Activated naive CD4-positive, alpha-beta T cell treated with anti-CD3 and anti-CD28 coated beads, Interleukin-2, amount 50 U/mL, for 24 hours (primary cell): Measurements from ENCODE around the gene TEC.
"Not testable (repeated sequence)": the region's sequence is repeated elsewhere in the genome, so short reads cannot be mapped to it uniquely, and the experiment has no call there.

ENCODE experiments used
- H3K27ac Mint-ChIP-seq: one replicate; pipeline ENCODE4 v1.8.0; 2021; ENCODE audit warnings: mild to moderate bottlenecking, mixed read lengths
- H3K27me3 Mint-ChIP-seq: one replicate; pipeline ENCODE4 v1.8.0; 2021; ENCODE audit warnings: mixed read lengths
- H3K36me3 Mint-ChIP-seq: one replicate; pipeline ENCODE4 v1.8.0; 2021; ENCODE audit warnings: mixed read lengths
- H3K4me1 Mint-ChIP-seq: one replicate; pipeline ENCODE4 v1.8.0; 2021; ENCODE audit warnings: mixed read lengths
- H3K4me3 Mint-ChIP-seq: one replicate; pipeline ENCODE4 v1.8.0; 2021; ENCODE audit warnings: mild to moderate bottlenecking, mixed read lengths
- H3K9me3 Mint-ChIP-seq: one replicate; pipeline ENCODE4 v1.8.0; 2021; ENCODE audit warnings: mixed read lengths

Gene TEC

DNA sequence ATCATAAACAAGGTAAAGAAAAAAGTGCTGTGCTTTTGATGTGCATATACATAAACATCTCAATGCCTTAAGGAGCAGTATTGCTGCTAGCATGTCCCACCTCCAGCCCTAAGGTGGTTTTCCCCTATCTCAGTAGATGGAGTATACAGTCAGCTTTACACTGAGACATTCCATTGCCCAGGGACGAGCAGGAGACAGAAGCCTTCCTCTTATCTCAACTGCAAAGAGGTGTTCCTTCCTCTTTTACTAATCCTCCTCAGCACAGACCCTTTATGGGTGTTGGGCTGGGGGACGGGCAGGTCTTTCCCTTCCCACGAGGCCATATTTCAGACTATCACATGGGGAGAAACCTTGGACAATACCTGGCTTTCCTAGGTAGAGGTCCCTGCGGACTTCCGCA, 16.0 kb upstream of the TEC start:
- H3K4me3 Mint-ChIP-seq, H3K36me3 Mint-ChIP-seq, H3K9me3 Mint-ChIP-seq, H3K27me3 Mint-ChIP-seq, H3K4me1 Mint-ChIP-seq, H3K27ac Mint-ChIP-seq: not testable (repeated sequence)

DNA sequence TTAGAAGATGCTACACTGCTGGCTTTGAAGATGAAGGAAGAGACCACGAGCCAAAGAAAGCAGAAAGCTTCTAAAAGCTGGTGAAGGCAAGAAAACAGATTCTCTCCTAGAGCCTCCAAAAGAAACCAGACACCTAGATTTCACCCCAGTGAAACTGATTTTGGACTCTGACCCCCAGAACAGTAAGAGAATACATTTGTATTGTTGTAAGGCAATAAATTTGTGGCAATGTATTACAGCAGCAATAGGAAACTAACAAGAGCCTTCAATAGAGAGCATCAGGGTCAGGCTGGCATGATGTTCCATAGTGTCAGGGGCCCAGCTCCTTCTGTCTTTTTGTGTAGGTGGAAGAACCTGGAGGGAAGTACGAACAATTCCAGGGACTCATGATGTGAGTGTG, 6.0 kb upstream of the TEC start:
- H3K4me3 Mint-ChIP-seq = no peak overlapping the region
- no peak overlapping the region for H3K27ac Mint-ChIP-seq
- H3K4me1 Mint-ChIP-seq = peaks cover 7% of the 10 kb centered on the region
- no peaks in the 10 kb centered on the region for H3K9me3 Mint-ChIP-seq
- peaks cover 2% of the 10 kb centered on the region for H3K36me3 Mint-ChIP-seq
- H3K27me3 Mint-ChIP-seq = peaks cover 9% of the 10 kb centered on the region

DNA sequence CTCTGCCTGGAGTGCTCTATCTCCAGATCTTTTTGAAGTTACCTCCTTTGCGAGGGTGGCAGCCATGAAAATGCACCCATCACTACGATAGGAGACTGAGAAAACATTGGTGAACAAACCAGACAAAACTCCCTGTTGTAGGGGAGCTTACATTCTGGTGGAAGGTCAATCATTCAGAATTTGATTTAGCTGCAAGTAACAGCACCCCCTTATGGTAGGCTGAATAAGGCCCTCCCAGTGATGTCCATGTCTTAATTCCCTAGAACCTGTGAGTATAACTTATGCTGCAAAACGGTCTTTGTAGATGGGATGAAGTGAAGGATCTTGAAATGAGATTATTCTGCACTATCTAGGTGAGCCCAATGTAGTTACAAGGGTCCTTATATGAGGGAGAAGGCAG, 5.6 kb upstream of the TEC start:
- Mint-ChIP-seq H3K27ac (no peak overlapping the region), H3K4me1 (peaks cover 11% of the 10 kb centered on the region)

DNA sequence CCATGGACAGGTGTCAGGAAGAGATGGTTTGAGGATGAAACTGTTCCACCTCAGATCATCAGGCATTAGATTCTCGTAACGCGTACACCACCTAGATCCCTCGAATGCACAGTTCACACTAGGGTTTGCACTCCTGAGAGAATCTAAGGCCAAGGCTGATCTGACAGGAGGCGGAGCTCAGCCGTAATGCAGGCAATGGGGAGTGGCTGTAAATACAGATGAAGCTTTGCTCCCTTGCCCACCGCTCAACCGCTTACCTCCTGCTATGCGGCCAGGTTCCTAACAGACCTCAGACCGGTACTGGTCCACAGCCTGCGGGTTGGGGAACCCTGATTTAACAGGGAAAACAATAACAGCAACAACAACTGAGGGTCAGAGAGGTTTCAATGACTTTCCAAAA, 2.0 kb upstream of the TEC start:
- Mint-ChIP-seq H3K27ac (no peak overlapping the region), H3K9me3 (no peaks in the 10 kb centered on the region), H3K4me3 (no peak overlapping the region), H3K36me3 (no peaks in the 10 kb centered on the region), H3K27me3 (no peaks in the 10 kb centered on the region), H3K4me1 (peaks cover 24% of the 10 kb centered on the region)

More for the DNA sequence above, 5.6 kb upstream of the TEC start:
- Mint-ChIP-seq H3K36me3 (no peaks in the 10 kb centered on the region), H3K9me3 (no peaks in the 10 kb centered on the region), H3K4me3 (no peak overlapping the region), H3K27me3 (peaks cover 9% of the 10 kb centered on the region)

DNA sequence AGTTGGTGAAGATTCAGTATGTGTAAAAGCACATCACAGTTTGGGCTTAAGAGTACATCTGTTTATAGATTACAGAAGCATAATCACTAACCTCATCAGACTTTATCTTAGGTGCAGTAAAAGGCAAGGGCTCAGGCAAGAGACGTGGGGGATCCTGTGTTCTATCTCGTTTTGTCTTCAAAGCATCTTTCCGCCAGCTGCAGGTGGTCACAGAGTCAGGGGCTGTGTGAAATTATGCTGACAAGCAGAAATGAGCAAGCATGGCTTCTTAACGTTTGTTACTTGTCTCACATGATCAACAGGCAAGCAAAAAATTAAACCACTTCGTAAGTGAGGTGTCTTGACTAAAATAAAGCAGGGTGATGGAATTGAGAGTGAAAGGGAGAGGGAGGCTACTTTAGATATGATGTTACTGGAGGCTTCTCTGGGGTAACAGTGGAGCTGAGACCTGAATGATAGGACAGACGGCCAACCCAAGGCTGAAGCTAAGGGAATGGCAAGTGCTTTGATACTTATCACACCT, 1.4 kb upstream of the TEC start:
- no peaks in the 10 kb centered on the region for H3K9me3 Mint-ChIP-seq
- H3K27me3 Mint-ChIP-seq = no peaks in the 10 kb centered on the region
- peaks cover 24% of the 10 kb centered on the region for H3K4me1 Mint-ChIP-seq
- H3K27ac Mint-ChIP-seq = no peak overlapping the region
- H3K36me3 Mint-ChIP-seq = no peaks in the 10 kb centered on the region
- H3K4me3 Mint-ChIP-seq = no peak overlapping the region

DNA sequence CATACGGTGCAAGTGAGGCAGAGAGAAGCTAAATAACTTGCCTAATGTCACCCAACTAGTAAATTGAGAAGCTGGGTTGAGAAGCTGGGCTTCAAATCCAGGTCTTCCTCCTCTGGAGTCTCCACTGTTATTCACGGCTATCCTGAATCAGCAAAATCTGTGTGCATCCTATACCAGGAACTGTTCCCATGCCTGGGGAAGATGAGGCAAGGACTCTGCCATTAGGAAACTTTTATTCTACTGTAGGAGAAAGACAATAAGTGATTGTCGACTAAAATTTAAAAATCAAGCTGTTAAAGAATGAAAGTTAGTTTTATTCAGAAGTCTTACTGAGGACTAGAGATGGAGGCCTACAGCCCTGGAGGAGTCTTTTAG, 872 bp upstream of the TEC start:
- no peaks in the 10 kb centered on the region for H3K9me3 Mint-ChIP-seq
- no peaks in the 10 kb centered on the region for H3K36me3 Mint-ChIP-seq
- H3K27ac Mint-ChIP-seq = peak overlapping the region; percentile 35
- H3K27me3 Mint-ChIP-seq = no peaks in the 10 kb centered on the region
- peaks cover 24% of the 10 kb centered on the region for H3K4me1 Mint-ChIP-seq
- peak overlapping the region; percentile 92 for H3K4me3 Mint-ChIP-seq

DNA sequence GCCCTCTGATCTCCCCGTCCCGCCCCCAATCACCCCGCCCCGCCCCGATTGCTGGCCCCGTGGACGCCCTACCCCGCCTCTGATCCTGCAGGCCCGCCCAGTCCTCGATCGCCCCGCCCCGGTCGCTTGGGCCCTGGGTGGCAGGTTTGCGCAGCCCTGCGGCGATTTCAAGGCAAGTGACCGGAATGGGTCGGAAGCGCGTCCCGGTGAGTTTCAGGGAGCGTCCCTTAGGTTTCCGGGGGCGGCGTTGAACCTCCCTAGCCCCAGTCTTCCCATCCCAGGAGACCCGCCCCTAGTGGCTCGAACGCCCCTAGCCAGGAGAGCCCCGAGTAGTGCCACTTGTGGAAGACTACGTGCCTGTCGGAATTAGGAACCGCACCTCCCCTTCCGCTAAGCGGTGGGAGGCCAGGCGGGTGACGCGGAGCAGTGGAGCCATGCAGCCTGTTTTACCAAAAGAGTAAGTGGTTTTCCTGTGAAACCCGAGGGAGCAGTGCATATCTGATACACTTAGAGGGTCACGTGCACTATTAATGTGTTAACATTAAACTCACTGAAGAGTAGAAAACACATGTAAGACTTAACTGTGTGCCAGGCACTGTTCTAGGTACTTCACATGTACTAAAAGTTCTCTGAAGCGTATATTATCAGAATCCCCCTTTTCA, 354 bp upstream of the TEC start:
- Mint-ChIP-seq H3K36me3 (no peaks in the 10 kb centered on the region), H3K27ac (peak overlapping the region; percentile 35), H3K27me3 (no peaks in the 10 kb centered on the region), H3K9me3 (no peaks in the 10 kb centered on the region), H3K4me1 (peaks cover 24% of the 10 kb centered on the region), H3K4me3 (peak overlapping the region; percentile 92)

DNA sequence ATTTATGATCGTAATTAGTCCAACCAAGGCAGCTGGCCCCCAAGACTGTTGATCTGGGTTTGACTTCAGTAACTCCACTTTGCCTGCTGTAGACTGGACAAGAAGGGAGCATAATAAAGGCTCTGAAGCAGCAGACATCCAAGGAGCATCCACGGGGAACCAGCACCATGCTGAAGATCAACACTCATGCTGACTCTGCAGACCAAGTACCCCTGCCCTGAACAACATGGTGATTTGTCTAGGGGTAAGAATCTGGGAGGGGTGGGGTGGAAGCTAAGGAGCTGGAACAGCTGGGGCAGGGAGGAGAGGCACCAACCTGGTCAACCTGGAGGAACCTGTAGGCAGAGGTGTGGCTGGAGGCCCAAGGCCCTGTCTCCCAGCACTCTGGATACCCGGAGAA, 2.1 kb downstream of the TEC start:
- Mint-ChIP-seq H3K27me3 (peaks cover 2% of the 10 kb centered on the region), H3K36me3 (no peaks in the 10 kb centered on the region), H3K4me3 (no peak overlapping the region), H3K4me1 (peaks cover 24% of the 10 kb centered on the region), H3K9me3 (no peaks in the 10 kb centered on the region), H3K27ac (no peak overlapping the region)

DNA sequence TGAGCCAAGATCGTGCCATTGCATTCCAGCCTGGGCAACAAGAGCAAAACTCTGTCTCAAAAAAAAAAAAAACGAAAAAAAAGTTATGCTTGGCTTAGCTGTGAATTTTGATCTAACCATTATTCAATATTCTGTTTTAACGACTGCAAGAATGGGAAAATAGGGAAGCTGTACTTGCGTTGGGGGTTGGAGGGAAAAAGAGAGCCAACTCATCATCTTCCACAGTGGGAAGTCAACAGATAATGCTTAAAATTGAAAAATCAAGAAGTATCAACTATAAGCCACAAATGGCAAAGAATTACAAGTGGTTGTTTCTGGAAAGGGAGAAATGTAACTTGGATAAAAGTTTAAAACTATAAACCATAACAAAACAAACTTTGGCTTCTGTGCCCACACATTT, 2.9 kb downstream of the TEC start:
- H3K36me3 Mint-ChIP-seq = no peaks in the 10 kb centered on the region
- H3K4me3 Mint-ChIP-seq = no peak overlapping the region
- peaks cover 2% of the 10 kb centered on the region for H3K27me3 Mint-ChIP-seq
- H3K4me1 Mint-ChIP-seq = peaks cover 24% of the 10 kb centered on the region
- H3K9me3 Mint-ChIP-seq = no peaks in the 10 kb centered on the region
- H3K27ac Mint-ChIP-seq = no peak overlapping the region

DNA sequence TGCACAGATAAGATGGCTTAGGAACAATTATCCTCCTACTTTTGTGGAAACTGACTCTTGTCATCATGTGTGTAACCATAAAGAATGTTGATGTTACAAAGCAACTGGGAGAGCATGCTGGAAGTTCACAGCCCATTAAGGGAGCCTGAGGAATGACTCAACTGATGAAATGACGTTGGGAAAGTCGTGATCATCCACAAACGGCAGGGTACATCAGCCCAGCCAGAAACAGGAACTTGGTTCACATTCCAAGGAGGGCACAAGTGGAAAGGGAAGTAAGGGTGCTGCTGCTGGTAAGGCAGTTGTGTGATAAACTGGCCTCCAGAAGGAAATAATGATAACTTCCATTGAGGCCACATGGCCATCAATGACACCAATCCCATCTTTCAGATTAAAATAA, 6.7 kb downstream of the TEC start:
- Mint-ChIP-seq H3K4me1 (peaks cover 5% of the 10 kb centered on the region), H3K36me3 (peaks cover 3% of the 10 kb centered on the region)

DNA sequence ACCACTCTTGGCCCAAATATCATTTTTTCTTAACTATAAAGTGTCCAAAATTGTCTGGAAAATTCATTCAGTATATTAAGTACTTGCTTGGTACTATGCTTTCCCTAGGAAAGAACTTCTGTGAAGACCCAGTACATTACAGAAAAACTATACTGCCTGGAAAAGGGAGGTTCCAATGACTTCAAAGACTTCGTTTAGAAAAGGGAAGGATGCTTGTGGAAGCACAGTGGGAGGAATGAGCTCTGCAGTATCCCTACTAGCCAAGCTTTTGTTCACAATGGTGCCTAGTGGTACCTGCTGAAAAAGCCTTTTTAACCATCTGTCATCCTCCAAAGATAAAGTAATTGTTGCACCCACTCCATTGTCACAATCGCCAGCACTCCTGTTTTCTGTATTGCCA, 7.2 kb downstream of the TEC start:
- Mint-ChIP-seq H3K27ac (no peak overlapping the region), H3K4me1 (peaks cover 5% of the 10 kb centered on the region), H3K9me3 (no peaks in the 10 kb centered on the region), H3K4me3 (no peak overlapping the region), H3K36me3 (peaks cover 3% of the 10 kb centered on the region), H3K27me3 (peaks cover 2% of the 10 kb centered on the region)

More for the DNA sequence above, 6.7 kb downstream of the TEC start:
- Mint-ChIP-seq H3K9me3 (no peaks in the 10 kb centered on the region), H3K27ac (no peak overlapping the region), H3K4me3 (no peak overlapping the region), H3K27me3 (peaks cover 2% of the 10 kb centered on the region)

DNA sequence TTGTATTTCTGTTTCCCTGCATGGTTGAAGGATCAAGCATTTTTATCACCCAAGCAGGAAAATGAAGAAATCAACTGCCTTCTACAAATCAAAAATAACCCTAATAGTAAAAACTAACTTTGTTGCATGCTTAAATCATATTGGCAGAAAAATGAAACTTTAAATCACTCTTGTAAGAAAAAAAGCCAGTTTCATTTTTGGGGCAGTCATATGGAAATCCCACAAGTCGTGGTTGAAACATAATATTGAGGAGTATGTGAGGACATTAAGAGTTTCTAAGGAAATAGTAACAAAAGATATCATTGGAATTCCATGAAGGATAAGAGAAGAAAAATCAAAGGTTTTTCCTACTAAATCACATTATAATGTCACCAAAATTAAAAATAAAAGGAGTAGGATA, 8.4 kb downstream of the TEC start:
- H3K27me3 Mint-ChIP-seq = peaks cover 2% of the 10 kb centered on the region
- H3K27ac Mint-ChIP-seq = no peak overlapping the region
- no peaks in the 10 kb centered on the region for H3K9me3 Mint-ChIP-seq
- peaks cover 3% of the 10 kb centered on the region for H3K36me3 Mint-ChIP-seq
- peaks cover 5% of the 10 kb centered on the region for H3K4me1 Mint-ChIP-seq
- no peak overlapping the region for H3K4me3 Mint-ChIP-seq

DNA sequence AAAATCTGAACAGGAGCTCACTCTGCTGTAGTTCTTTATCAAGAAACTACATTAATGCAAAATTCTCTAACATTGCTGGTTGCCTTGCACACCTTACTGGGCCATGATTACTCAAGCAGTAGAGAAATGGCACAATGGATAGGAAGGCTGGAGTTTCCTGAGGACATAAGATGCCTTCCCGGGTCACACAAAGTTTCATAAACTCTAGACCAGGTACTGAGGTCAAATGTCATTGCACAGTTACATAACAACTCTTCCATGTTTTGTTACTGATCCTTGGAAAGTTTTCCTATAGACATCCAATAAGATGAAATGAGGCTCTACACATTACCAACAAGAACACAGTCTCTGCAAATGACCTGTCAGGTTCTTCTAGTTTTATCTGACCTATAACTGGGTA, 9.9 kb downstream of the TEC start:
- H3K4me3 Mint-ChIP-seq = no peak overlapping the region
- no peak overlapping the region for H3K27ac Mint-ChIP-seq
- H3K9me3 Mint-ChIP-seq = no peaks in the 10 kb centered on the region
- H3K27me3 Mint-ChIP-seq = peaks cover 2% of the 10 kb centered on the region
- peaks cover 3% of the 10 kb centered on the region for H3K36me3 Mint-ChIP-seq
- H3K4me1 Mint-ChIP-seq = peaks cover 5% of the 10 kb centered on the region

DNA sequence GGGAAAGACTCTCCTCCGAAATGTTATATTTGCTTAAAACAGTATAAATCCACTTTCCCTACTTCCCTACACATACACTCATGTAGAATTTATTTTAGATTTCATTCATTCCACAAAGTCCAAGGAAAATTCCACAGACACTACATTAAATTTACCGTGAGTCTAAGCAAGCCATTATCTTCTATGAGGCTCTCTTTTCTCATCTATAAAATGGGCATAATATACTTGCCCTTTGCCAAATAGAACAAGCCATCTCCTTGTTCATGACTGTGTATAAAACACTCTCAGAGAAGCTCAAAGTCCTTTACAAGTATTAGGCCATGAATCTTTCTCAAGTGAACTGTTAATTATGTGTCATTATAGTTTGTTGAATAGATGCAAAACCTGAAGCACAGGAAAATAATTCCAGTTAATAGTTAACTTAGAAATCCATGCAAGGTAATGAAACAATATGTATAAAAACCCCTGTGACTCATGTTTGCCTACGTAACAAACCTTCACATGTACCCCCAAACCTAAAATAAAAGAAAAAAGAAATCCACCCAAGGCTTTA, 10.7 kb downstream of the TEC start:
- peaks cover 3% of the 10 kb centered on the region for H3K36me3 Mint-ChIP-seq
- H3K4me3 Mint-ChIP-seq = no peak overlapping the region
- H3K27ac Mint-ChIP-seq = no peak overlapping the region
- H3K27me3 Mint-ChIP-seq = peaks cover 2% of the 10 kb centered on the region
- peaks cover 5% of the 10 kb centered on the region for H3K4me1 Mint-ChIP-seq
- no peaks in the 10 kb centered on the region for H3K9me3 Mint-ChIP-seq

DNA sequence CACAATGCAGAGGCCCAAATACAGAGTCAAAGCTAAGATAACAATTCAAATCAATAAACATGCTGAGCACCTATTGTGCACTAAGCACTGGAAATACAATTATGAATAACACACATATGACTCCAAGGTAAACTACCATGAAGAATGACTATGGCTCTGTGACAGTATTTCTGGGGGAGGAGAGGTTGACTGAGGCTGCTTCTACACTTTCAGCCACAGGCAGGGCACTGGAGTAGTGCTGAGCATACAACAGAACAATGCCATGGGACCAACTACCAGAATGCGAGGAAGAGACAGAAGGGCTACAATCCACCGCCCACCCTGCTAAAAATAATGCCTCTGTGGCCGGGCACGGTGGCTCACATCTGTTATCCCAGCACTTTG, 13.7 kb downstream of the TEC start:
- Mint-ChIP-seq H3K27ac (no peak overlapping the region), H3K9me3 (no peaks in the 10 kb centered on the region), H3K27me3 (no peaks in the 10 kb centered on the region), H3K4me1 (no peaks in the 10 kb centered on the region), H3K4me3 (no peak overlapping the region), H3K36me3 (peaks cover 3% of the 10 kb centered on the region)

DNA sequence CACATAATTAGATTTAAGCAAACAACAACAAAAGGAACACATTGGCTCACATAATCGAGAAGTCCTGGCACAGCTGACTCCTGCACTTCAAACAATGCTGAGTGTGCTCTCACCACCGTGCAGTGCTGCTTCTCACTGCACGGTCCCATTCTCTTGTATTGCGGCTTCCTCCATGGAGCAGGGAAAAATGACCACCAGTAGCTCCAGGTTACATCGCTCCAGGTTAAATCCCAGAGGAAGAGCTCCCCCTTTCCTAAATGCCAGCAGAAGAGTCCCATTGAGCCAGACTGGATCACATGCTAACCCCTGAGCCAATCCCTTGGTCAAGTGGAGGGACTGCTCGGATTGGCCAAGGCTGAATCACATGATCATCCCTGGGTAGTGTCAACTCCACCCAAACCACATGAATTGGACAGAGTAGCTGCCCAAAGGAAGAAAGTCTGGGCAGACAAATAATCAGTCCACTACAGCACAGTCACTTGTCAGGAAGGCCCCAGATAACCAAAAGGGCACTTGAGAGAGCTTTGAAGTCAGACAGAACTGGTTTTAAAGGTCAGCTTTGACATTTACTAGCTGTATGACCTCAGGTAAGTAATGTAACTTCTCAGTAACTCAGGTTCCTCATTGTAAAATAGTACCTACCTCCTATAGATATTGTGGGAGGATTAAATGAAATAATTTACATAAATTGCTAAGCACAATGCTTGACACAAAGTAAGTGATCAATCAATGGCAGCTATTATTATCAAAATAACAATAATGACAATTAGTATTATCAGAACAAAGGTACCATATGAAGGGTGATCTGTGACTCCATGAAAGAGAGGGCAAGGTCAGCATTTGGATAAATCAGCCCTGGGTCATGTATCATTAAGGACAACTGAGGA, 14.3 kb downstream of the TEC start:
- Mint-ChIP-seq H3K4me3 (no peak overlapping the region), H3K27me3 (no peaks in the 10 kb centered on the region), H3K27ac (no peak overlapping the region), H3K9me3 (no peaks in the 10 kb centered on the region), H3K36me3 (peaks cover 3% of the 10 kb centered on the region), H3K4me1 (no peaks in the 10 kb centered on the region)
